Tibial nerve (tissue), 4 donors: ENCODE measurements around the gene NSUN4.

Source experiments
- CTCF ChIP-seq, 5 experiments: fragments of 200-600 bp in 3 of 5; fragments of 450-650 bp in 2 of 5; sonication (generic) in 3 of 5; IDR thresholded peaks; one replicate each; pipeline ENCODE4 v1.5.1; 2016 to 2019; ENCODE audit warnings: antibody characterized with exemption in 5 of 5, mild to moderate bottlenecking in 3 of 5, moderate library complexity in 2 of 5
- EP300 ChIP-seq, 2 donors: sonication (generic); formaldehyde crosslinking; IDR thresholded peaks; one replicate each; pipeline ENCODE4 v1.6.1; 2017; ENCODE audit warnings: antibody characterized with exemption in 2 of 2, mild to moderate bottlenecking in 1 of 2
- POLR2A ChIP-seq, 2 donors: fragments of 450-650 bp; IDR thresholded peaks; one replicate each; pipeline ENCODE4 v1.6.1; 2017; ENCODE audit warnings: antibody characterized with exemption in 2 of 2, mild to moderate bottlenecking in 2 of 2, moderate library complexity in 2 of 2

GRCh38 chr1:46303038-46303871, 37.4 kb upstream of the NSUN4 start, which contains the start of the genes LRRC41 and UQCRH:
- TF ChIP-seq CTCF (IDR thresholded peaks at IDR 0.05) (peak in 2 of 5 experiments; percentile 45 to 49), POLR2A (IDR thresholded peaks at IDR 0.05) (peak; percentile 62 to 76), EP300 (IDR thresholded peaks at IDR 0.05) (peak; percentile 86 to 100)
